PC-3 (cell line): ENCODE measurements around the gene CEP104. TPM values are rescaled to one million over a fixed set of nuclear protein-coding genes. Genes with fewer than 3 reads are reported as not detected.

Source experiments
- ATAC-seq: fragments of 200-7000 bp; cut with Tn5 transposase; 2 replicates; pipeline ENCODE4 v1.9.1; 2020; ENCODE audit warnings: mild to moderate bottlenecking, moderate library complexity
- BruUV-seq: library from RNA; stranded (reverse); fragments of 400-500 nt; replicated peaks from 2 replicates; lab custom pipeline; 2021; lab: Mats Ljungman, UMichigan
- CTCF ChIA-PET: fragments of 300-600 bp; sonication (Branson Sonifier 250); formaldehyde crosslinking; loops from one replicate; lab custom pipeline; 2022; ENCODE audit warnings: antibody characterized with exemption; lab: Charles Lee
- POLR2A ChIA-PET: fragments of 300-600 bp; sonication (Branson Sonifier 250); formaldehyde crosslinking; loops from one replicate; lab custom pipeline; 2022; ENCODE audit warnings: antibody characterized with exemption; ENCODE audit not compliant: unreplicated experiment; lab: Charles Lee
- DNase-seq: peaks from one replicate; pipeline ENCODE4 v3.0.0-alpha.2; 2015
- H2AFZ ChIP-seq: fragments of 300-600 bp; sonication (generic); 2 replicates; pipeline ENCODE4 v1.6.0; 2016; ENCODE audit warnings: antibody characterized with exemption, low read length
- H3F3A ChIP-seq: fragments of 300-600 bp; sonication (generic); one replicate; pipeline ENCODE4 v1.6.0; 2017; ENCODE audit warnings: antibody characterized with exemption, low read length, control low read depth, mild to moderate bottlenecking; ENCODE audit not compliant: unreplicated experiment
- H3K27ac ChIP-seq: fragments of 300-600 bp; sonication (generic); 2 replicates; pipeline ENCODE4 v1.5.1; 2016; ENCODE audit warnings: mild to moderate bottlenecking, low read length
- H3K27me3 ChIP-seq: fragments of 300-600 bp; sonication (generic); 2 replicates; pipeline ENCODE4 v1.6.1; 2016; ENCODE audit warnings: low read length, mixed read lengths
- H3K36me3 ChIP-seq: fragments of 300-600 bp; sonication (generic); 2 replicates; pipeline ENCODE4 v1.6.1; 2016; ENCODE audit warnings: low read depth, mixed run types, low read length, mixed read lengths
- H3K4me1 ChIP-seq: fragments of 300-600 bp; sonication (generic); 2 replicates; pipeline ENCODE4 v1.5.1; 2016; ENCODE audit warnings: low read length; ENCODE audit not compliant: insufficient read depth
- H3K4me2 ChIP-seq: fragments of 300-600 bp; sonication (generic); 2 replicates; pipeline ENCODE4 v1.6.0; 2016; ENCODE audit warnings: low read length
- H3K4me3 ChIP-seq: fragments of 300-600 bp; sonication (generic); 2 replicates; pipeline ENCODE4 v1.5.1; 2016; ENCODE audit warnings: mild to moderate bottlenecking, low read length, mixed read lengths
- H3K79me2 ChIP-seq: fragments of 300-600 bp; sonication (generic); 2 replicates; pipeline ENCODE4 v1.6.1; 2017; ENCODE audit warnings: low read length, mixed read lengths
- H3K9ac ChIP-seq: fragments of 300-600 bp; sonication (generic); 2 replicates; pipeline ENCODE4 v1.6.0; 2016; ENCODE audit warnings: mild to moderate bottlenecking, low read length
- H3K9me2 ChIP-seq: fragments of 300-600 bp; sonication (generic); replicated peaks from 2 replicates; pipeline ENCODE4 v1.6.1; 2016; ENCODE audit warnings: mixed run types, low read length, mixed read lengths
- H3K9me3 ChIP-seq: fragments of 300-600 bp; sonication (generic); 2 replicates; pipeline ENCODE4 v1.6.1; 2016; ENCODE audit warnings: low read length, mixed read lengths
- H4K20me1 ChIP-seq: fragments of 300-600 bp; sonication (generic); 2 replicates; pipeline ENCODE4 v1.6.1; 2016; ENCODE audit warnings: low read length, mixed read lengths
- EZH2 ChIP-seq: fragments of 300-600 bp; sonication (generic); IDR thresholded peaks from one replicate; pipeline ENCODE4 v1.6.1; 2017; ENCODE audit warnings: antibody characterized with exemption, mild to moderate bottlenecking, low read length; ENCODE audit not compliant: unreplicated experiment
- EZH2phosphoT487 ChIP-seq: fragments of 300-600 bp; sonication (generic); IDR thresholded peaks from 2 replicates; pipeline ENCODE4 v1.6.1; 2018; ENCODE audit warnings: mild to moderate bottlenecking, antibody characterized with exemption, low read length, borderline replicate concordance
- intact Hi-C: fragments of 100-400 bp; cut with micrococcal nuclease; formaldehyde crosslinking; loops from 2 replicates; pipeline ENCODE4 v1.9.0; 2023
- total RNA-seq: library from RNA; depleted of rRNA; stranded (reverse); fragments of >200 nt; gene quantifications from 2 replicates; pipeline ENCODE4 v1.2.3, GENCODE V29; 2014
- TF ChIP-seq, protein P1 (sequence below): fragments of 300-600 bp; sonication (generic); conservative IDR thresholded peaks from 2 replicates; pipeline ENCODE4 v1.5.1; 2017; ENCODE audit warnings: antibody characterized with exemption, low read depth, mild to moderate bottlenecking, low read length

CEP104 gene
- total RNA-seq, 1 experiment from 2014 or later = 64.1 TPM

DNA sequence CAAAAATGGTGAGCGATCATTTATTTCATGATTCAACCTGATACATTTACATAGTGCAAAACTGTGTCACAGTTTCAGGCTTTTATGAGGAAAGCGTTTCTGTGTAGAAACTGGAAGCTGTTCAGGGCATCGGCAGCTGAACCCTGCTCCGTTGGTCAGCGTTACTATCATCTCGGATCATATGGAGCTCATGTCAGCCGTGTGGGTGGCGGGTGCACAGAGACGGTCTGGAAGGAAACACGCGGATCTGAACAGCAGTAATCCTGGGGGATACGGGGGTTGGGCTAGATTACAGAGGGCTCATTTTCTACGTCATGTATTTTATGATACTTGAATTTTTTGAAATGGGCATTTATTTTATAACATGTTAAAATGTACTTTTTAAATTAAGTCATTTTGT is 28.0 kb upstream of the CEP104 start:
- ChIA-PET POLR2A (no interaction called here), CTCF (no interaction called here)
- H3K9me3 ChIP-seq = no peaks in the 10 kb centered on the region
- no TSS peak for BruUV-seq
- no peak overlapping the region for H3K4me3 ChIP-seq
- H3K9ac ChIP-seq = no peak overlapping the region
- H3F3A ChIP-seq = no peaks in the 10 kb centered on the region
- no peak for DNase-seq
- no peaks in the 10 kb centered on the region for H3K9me2 ChIP-seq
- H3K4me2 ChIP-seq = no peak overlapping the region
- H4K20me1 ChIP-seq = no peaks in the 10 kb centered on the region
- intact Hi-C loops = no loop called here
- TF ChIP-seq, protein P1, sequence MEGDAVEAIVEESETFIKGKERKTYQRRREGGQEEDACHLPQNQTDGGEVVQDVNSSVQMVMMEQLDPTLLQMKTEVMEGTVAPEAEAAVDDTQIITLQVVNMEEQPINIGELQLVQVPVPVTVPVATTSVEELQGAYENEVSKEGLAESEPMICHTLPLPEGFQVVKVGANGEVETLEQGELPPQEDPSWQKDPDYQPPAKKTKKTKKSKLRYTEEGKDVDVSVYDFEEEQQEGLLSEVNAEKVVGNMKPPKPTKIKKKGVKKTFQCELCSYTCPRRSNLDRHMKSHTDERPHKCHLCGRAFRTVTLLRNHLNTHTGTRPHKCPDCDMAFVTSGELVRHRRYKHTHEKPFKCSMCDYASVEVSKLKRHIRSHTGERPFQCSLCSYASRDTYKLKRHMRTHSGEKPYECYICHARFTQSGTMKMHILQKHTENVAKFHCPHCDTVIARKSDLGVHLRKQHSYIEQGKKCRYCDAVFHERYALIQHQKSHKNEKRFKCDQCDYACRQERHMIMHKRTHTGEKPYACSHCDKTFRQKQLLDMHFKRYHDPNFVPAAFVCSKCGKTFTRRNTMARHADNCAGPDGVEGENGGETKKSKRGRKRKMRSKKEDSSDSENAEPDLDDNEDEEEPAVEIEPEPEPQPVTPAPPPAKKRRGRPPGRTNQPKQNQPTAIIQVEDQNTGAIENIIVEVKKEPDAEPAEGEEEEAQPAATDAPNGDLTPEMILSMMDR = no peak
- TF ChIP-seq EZH2 (no peak), EZH2phosphoT487 (no peak)
- H2AFZ ChIP-seq = no peak overlapping the region
- H3K79me2 ChIP-seq = no peaks in the 10 kb centered on the region
- H3K27ac ChIP-seq = no peak overlapping the region
- no peaks in the 10 kb centered on the region for H3K27me3 ChIP-seq
- H3K4me1 ChIP-seq = no peaks in the 10 kb centered on the region
- ATAC-seq = no peak
- H3K36me3 ChIP-seq = peaks cover 31% of the 10 kb centered on the region

DNA sequence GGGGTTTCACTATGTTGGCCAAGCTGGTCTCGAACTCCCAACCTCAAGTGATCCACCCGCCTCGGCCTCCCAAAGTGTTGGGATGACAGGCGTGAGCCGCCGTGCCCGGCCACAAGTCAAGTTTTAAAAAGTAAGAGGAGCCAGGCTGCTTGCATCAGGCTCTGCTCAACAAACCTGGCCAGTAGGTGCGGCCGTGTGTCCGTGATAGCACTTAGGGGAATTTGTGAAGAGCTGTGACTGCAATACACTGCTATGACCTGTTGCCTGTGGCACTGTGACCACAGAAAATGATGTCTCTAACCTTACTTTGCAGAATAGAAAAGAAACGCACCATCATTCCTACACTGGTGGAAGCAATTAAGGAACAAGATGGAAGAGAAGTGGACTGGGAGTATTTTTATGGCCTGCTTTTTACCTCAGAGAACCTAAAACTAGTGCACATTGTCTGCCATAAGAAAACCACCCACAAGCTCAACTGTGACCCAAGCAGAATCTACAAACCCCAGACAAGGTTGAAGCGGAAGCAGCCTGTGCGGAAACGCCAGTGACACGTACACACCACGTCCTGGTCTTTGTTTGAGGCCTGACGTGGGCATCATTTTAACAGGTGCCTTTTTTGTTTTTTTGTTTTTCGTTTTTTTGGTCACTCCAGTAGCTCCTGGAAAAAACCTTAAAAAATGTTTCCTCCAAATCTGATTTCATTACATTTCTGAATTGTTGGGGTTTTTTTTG is 26.3 kb upstream of the CEP104 start:
- H3K4me3 ChIP-seq = no peak overlapping the region
- peaks cover 42% of the 10 kb centered on the region for H3K36me3 ChIP-seq
- H3K9me2 ChIP-seq = no peaks in the 10 kb centered on the region
- H4K20me1 ChIP-seq = no peaks in the 10 kb centered on the region
- H3K79me2 ChIP-seq = no peaks in the 10 kb centered on the region
- no peak overlapping the region for H3K4me2 ChIP-seq
- CTCF ChIA-PET = no interaction called here
- H3F3A ChIP-seq = no peaks in the 10 kb centered on the region
- TF ChIP-seq, protein P1 = no peak
- TF ChIP-seq EZH2phosphoT487 (no peak), EZH2 (no peak)
- intact Hi-C loops = no loop called here
- H3K4me1 ChIP-seq = no peaks in the 10 kb centered on the region
- no TSS peak for BruUV-seq
- no peak overlapping the region for H2AFZ ChIP-seq
- no peaks in the 10 kb centered on the region for H3K27me3 ChIP-seq
- ATAC-seq (no peak), DNase-seq (no peak)
- POLR2A ChIA-PET = no interaction called here
- H3K9ac ChIP-seq = no peak overlapping the region
- H3K9me3 ChIP-seq = peaks cover 7% of the 10 kb centered on the region
- H3K27ac ChIP-seq = no peak overlapping the region

DNA sequence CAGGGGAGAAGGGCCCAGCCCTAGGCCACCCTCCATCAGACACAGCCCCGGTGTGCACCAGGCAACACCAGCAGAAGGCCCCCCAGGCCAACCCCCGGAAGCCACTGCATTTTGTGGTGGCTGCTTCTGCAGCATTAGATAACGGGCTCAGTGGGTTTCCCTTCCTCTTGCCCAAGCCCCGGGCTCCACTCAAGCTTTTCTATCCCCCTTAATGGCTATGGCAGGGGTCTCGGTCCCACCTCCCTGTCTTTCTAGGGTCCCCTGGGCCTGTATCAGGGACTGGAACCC is 24.1 kb upstream of the CEP104 start:
- Histone ChIP-seq H3K9me3 (peaks cover 7% of the 10 kb centered on the region), H3K4me3 (no peak overlapping the region), H3K27ac (no peak overlapping the region), H3K36me3 (peaks cover 35% of the 10 kb centered on the region), H3K9ac (no peak overlapping the region), H3K79me2 (no peaks in the 10 kb centered on the region), H2AFZ (no peak overlapping the region), H3K4me2 (no peak overlapping the region), H3K27me3 (no peaks in the 10 kb centered on the region), H3K4me1 (no peaks in the 10 kb centered on the region), H4K20me1 (no peaks in the 10 kb centered on the region), H3K9me2 (no peaks in the 10 kb centered on the region), H3F3A (no peaks in the 10 kb centered on the region)
- ChIA-PET CTCF (no interaction called here), POLR2A (no interaction called here)
- DNase-seq (no peak), ATAC-seq (no peak)
- BruUV-seq = no TSS peak
- TF ChIP-seq EZH2 (no peak), EZH2phosphoT487 (no peak)
- TF ChIP-seq, protein P1 = no peak
- intact Hi-C loops = no loop called here
